ENCODE results near the gene POLK.
"Not testable (repeated sequence)": the region's sequence is repeated elsewhere in the genome, so short reads cannot be mapped to it uniquely, and the experiment has no call there.

The POLK gene

GRCh38 chr5:75511435-75512382, at the start of gene POLK, which contains the start of gene CERT1:
TSS of gene POLK (plus strand) at chr5:75511891.
TSS of gene CERT1 (minus strand) at chr5:75511629. CDS start at chr5:75511207, 422 bp downstream.
- Histone ChIP-seq H3K27me3 (ENCODE audit: low read depth) (no peaks in the 10 kb centered on the region), H3K9me3 (no peaks in the 10 kb centered on the region), H3K4me1 (peaks cover 32% of the 10 kb centered on the region), H3K36me3 (replicated peaks) (no peaks in the 10 kb centered on the region), H3K4me3 (peak within 1 kb of the TSS; percentile 81)
- DNase-seq (ENCODE audit: low spot score in 2 of 2): peak; percentile 98 to 99
- in situ Hi-C loops (cut with MboI; ENCODE audit: low sequenced_read_pairs): no loop called here

GRCh38 chr5:75463726-75464125, 48.0 kb upstream of the POLK start:
- no peaks in the 10 kb centered on the region for H3K4me1 ChIP-seq
- in situ Hi-C loops (cut with MboI; ENCODE audit: low sequenced_read_pairs): no loop called here
- no peaks in the 10 kb centered on the region for H3K27me3 ChIP-seq (ENCODE audit: low read depth)
- 0 out of 2 replicates have a peak, but pooled peaks cover under 1% of the 10 kb centered on the region for H3K9me3 ChIP-seq
- no peak for DNase-seq (ENCODE audit: low spot score in 2 of 2)
- no peak overlapping the region for H3K4me3 ChIP-seq
- no peaks in the 10 kb centered on the region for H3K36me3 ChIP-seq (replicated peaks)

GRCh38 chr5:75465480-75465879, 46.2 kb upstream of the POLK start:
- Histone ChIP-seq H3K27me3 (ENCODE audit: low read depth) (no peaks in the 10 kb centered on the region), H3K4me3 (no peak overlapping the region), H3K4me1 (no peaks in the 10 kb centered on the region), H3K36me3 (replicated peaks) (no peaks in the 10 kb centered on the region), H3K9me3 (peaks cover 4% of the 10 kb centered on the region; the same call in 1 of the 2 replicates)
- in situ Hi-C loops (cut with MboI; ENCODE audit: low sequenced_read_pairs): no loop called here
- DNase-seq (ENCODE audit: low spot score in 2 of 2): no peak

- Histone ChIP-seq H3K9me3 (peaks cover 4% of the 10 kb centered on the region; the same call in 1 of the 2 replicates), H3K27me3 (ENCODE audit: low read depth) (no peaks in the 10 kb centered on the region), H3K4me3 (no peak overlapping the region), H3K4me1 (no peaks in the 10 kb centered on the region), H3K36me3 (replicated peaks) (no peaks in the 10 kb centered on the region)
- in situ Hi-C loops (cut with MboI; ENCODE audit: low sequenced_read_pairs): no loop called here
- no peak for DNase-seq (ENCODE audit: low spot score in 2 of 2)
Observed at GRCh38 chr5:75466006-75466716, 45.5 kb upstream of the POLK start.

GRCh38 chr5:75468593-75468992, 43.1 kb upstream of the POLK start:
- DNase-seq (ENCODE audit: low spot score in 2 of 2): no peak
- Histone ChIP-seq H3K4me1 (no peaks in the 10 kb centered on the region), H3K27me3 (ENCODE audit: low read depth) (no peaks in the 10 kb centered on the region), H3K36me3 (replicated peaks) (no peaks in the 10 kb centered on the region), H3K9me3 (peaks cover 4% of the 10 kb centered on the region; the same call in 1 of the 2 replicates), H3K4me3 (no peak overlapping the region)
- in situ Hi-C loops (cut with MboI; ENCODE audit: low sequenced_read_pairs): no loop called here

GRCh38 chr5:75469017-75469416, 42.7 kb upstream of the POLK start:
- Histone ChIP-seq H3K27me3 (ENCODE audit: low read depth) (no peaks in the 10 kb centered on the region), H3K4me3 (no peak overlapping the region), H3K9me3 (peaks cover 4% of the 10 kb centered on the region; the same call in 1 of the 2 replicates), H3K4me1 (no peaks in the 10 kb centered on the region), H3K36me3 (replicated peaks) (no peaks in the 10 kb centered on the region)
- in situ Hi-C loops (cut with MboI; ENCODE audit: low sequenced_read_pairs): no loop called here
- no peak for DNase-seq (ENCODE audit: low spot score in 2 of 2)

- no peak overlapping the region for H3K4me3 ChIP-seq
- no peaks in the 10 kb centered on the region for H3K27me3 ChIP-seq (ENCODE audit: low read depth)
- H3K4me1 ChIP-seq: peaks cover 10% of the 10 kb centered on the region
- in situ Hi-C loops (cut with MboI; ENCODE audit: low sequenced_read_pairs): no loop called here
- no peak for DNase-seq (ENCODE audit: low spot score in 2 of 2)
- no peaks in the 10 kb centered on the region for H3K36me3 ChIP-seq (replicated peaks)
- peaks cover 4% of the 10 kb centered on the region; the same call in 1 of the 2 replicates for H3K9me3 ChIP-seq
Observed at GRCh38 chr5:75471193-75471592, 40.5 kb upstream of the POLK start.

- Histone ChIP-seq H3K36me3 (replicated peaks) (no peaks in the 10 kb centered on the region), H3K27me3 (ENCODE audit: low read depth) (no peaks in the 10 kb centered on the region), H3K4me1 (peaks cover 13% of the 10 kb centered on the region), H3K9me3 (peaks cover 4% of the 10 kb centered on the region; the same call in 1 of the 2 replicates), H3K4me3 (no peak overlapping the region)
- in situ Hi-C loops (cut with MboI; ENCODE audit: low sequenced_read_pairs): no loop called here
- no peak for DNase-seq (ENCODE audit: low spot score in 2 of 2)
Observed at GRCh38 chr5:75472973-75473372, 38.7 kb upstream of the POLK start.

GRCh38 chr5:75473463-75473862, 38.2 kb upstream of the POLK start:
- in situ Hi-C loops (cut with MboI; ENCODE audit: low sequenced_read_pairs): no loop called here
- Histone ChIP-seq H3K9me3 (peaks cover 4% of the 10 kb centered on the region; the same call in 1 of the 2 replicates), H3K4me3 (no peak overlapping the region), H3K36me3 (replicated peaks) (no peaks in the 10 kb centered on the region), H3K27me3 (ENCODE audit: low read depth) (no peaks in the 10 kb centered on the region), H3K4me1 (peaks cover 13% of the 10 kb centered on the region)
- DNase-seq (ENCODE audit: low spot score in 2 of 2): no peak

- Histone ChIP-seq H3K4me1 (peaks cover 13% of the 10 kb centered on the region), H3K36me3 (replicated peaks) (no peaks in the 10 kb centered on the region), H3K9me3 (no peaks in the 10 kb centered on the region), H3K27me3 (ENCODE audit: low read depth) (no peaks in the 10 kb centered on the region), H3K4me3 (no peak overlapping the region)
- in situ Hi-C loops (cut with MboI; ENCODE audit: low sequenced_read_pairs): no loop called here
- DNase-seq (ENCODE audit: low spot score in 2 of 2): no peak
Observed at GRCh38 chr5:75475364-75475763, 36.3 kb upstream of the POLK start.

- no peaks in the 10 kb centered on the region for H3K27me3 ChIP-seq (ENCODE audit: low read depth)
- no peak overlapping the region for H3K4me3 ChIP-seq
- no peaks in the 10 kb centered on the region for H3K36me3 ChIP-seq (replicated peaks)
- DNase-seq (ENCODE audit: low spot score in 2 of 2): no peak
- in situ Hi-C loops (cut with MboI; ENCODE audit: low sequenced_read_pairs): no loop called here
- H3K4me1 ChIP-seq: peaks cover 11% of the 10 kb centered on the region
- H3K9me3 ChIP-seq: no peaks in the 10 kb centered on the region
Observed at GRCh38 chr5:75481024-75481423, 30.7 kb upstream of the POLK start.

GRCh38 chr5:75482482-75482881, 29.2 kb upstream of the POLK start:
- Histone ChIP-seq H3K4me3 (no peak overlapping the region), H3K36me3 (replicated peaks) (no peaks in the 10 kb centered on the region), H3K4me1 (peaks cover 6% of the 10 kb centered on the region), H3K9me3 (peaks cover 3% of the 10 kb centered on the region; the same call in 1 of the 2 replicates), H3K27me3 (ENCODE audit: low read depth) (no peaks in the 10 kb centered on the region)
- no peak for DNase-seq (ENCODE audit: low spot score in 2 of 2)
- in situ Hi-C loops (cut with MboI; ENCODE audit: low sequenced_read_pairs): no loop called here

- Histone ChIP-seq H3K9me3 (peaks cover 5% of the 10 kb centered on the region; the same call in 1 of the 2 replicates), H3K36me3 (replicated peaks) (no peaks in the 10 kb centered on the region), H3K4me3 (no peak overlapping the region), H3K4me1 (peaks cover 6% of the 10 kb centered on the region), H3K27me3 (ENCODE audit: low read depth) (no peaks in the 10 kb centered on the region)
- DNase-seq (ENCODE audit: low spot score in 2 of 2): no peak
- in situ Hi-C loops (cut with MboI; ENCODE audit: low sequenced_read_pairs): no loop called here
Observed at GRCh38 chr5:75484605-75485004, 27.1 kb upstream of the POLK start.

- H3K27me3 ChIP-seq (ENCODE audit: low read depth); H3K4me1 ChIP-seq; in situ Hi-C loops (cut with MboI; ENCODE audit: low sequenced_read_pairs); DNase-seq (ENCODE audit: low spot score in 2 of 2); H3K36me3 ChIP-seq (replicated peaks); H3K9me3 ChIP-seq; H3K4me3 ChIP-seq: not testable (repeated sequence)
Observed at GRCh38 chr5:75489847-75490246, 21.8 kb upstream of the POLK start.
